Measurements from ENCODE around the gene SEMA4A.
"Not testable (repeated sequence)": the region's sequence is repeated elsewhere in the genome, so short reads cannot be mapped to it uniquely, and the experiment has no call there.

The SEMA4A gene

DNA sequence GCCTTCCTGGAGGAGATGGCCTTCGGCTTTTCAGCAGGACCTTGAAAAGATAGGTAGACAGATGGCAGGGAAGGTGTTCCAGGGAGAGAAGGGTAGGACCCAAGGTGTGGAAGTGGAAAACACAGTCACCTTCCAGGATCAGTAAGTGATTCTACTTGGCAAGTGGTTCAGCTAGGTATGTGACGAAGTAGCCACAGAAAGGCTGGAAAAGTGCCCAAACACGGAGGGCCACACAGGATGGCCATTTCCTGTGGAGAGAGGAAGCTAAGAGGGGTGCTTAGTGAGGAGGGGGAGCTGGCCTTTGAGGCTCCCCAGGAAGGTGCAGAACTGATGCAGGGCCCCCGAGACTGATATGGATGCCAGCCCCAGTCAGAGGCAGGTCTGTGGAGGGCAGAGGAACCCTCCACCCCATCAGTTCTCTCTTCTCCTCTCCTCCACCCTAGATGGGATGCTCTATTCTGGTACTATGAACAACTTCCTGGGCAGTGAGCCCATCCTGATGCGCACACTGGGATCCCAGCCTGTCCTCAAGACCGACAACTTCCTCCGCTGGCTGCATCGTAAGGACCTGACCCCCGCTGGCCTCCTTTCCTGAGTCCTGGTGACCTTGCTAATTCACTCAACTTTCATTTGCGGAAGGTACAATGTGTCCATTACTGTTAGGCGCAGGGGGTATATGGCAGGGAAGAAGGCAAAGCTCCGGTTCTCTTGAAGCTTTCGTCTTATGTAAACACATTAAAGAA, 6.8 kb downstream of the SEMA4A start:
- DNase-seq (ENCODE audit: low read depth in 2 of 2), result no peak

DNA sequence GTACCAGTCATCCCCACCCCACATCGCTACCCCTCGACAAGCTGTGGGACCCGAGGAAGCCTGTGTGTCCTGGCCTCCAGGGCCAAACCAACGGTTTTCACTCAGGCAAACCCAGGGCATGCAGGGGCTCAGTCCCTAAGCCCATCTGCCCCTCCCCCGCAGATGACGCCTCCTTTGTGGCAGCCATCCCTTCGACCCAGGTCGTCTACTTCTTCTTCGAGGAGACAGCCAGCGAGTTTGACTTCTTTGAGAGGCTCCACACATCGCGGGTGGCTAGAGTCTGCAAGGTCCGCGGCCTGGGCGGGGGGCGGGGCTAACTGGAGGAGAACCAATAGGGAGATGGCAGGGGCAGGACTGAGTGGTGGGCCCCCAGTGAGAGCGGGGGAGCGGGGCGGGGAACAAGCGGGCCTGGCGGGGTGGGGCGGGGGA, 7.4 kb downstream of the SEMA4A start:
- peak; percentile 56 to 78 for DNase-seq (ENCODE audit: low read depth in 2 of 2)

DNA sequence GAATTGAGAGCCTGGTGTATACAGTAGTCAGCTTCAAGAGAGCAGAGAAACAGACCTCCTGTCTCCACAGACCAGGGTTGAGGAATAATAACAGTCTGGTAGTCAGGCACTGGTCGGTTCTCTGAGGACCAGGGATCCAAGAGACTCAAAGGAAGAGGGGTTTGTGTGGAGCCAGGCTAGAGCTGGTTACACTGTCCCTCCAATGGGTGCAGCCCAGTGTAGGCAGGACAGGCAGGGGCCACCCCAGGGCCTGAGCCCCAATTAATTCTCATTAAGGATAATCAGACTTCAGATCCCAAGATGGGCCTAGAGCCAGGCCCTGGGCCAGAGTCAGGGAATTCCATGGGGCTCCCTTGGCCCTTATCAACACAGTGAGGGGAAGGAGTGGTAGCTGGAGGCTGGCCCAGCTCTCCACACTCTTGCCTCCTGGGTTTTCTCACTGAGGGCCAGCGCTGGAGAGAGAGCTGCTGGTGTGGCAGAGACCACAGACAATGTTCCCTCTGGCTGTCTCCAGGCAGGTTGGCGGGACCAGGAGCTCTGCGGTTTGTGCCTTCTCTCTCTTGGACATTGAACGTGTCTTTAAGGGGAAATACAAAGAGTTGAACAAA, 9.1 kb downstream of the SEMA4A start:
- no peak for DNase-seq (ENCODE audit: low read depth in 2 of 2)

DNA sequence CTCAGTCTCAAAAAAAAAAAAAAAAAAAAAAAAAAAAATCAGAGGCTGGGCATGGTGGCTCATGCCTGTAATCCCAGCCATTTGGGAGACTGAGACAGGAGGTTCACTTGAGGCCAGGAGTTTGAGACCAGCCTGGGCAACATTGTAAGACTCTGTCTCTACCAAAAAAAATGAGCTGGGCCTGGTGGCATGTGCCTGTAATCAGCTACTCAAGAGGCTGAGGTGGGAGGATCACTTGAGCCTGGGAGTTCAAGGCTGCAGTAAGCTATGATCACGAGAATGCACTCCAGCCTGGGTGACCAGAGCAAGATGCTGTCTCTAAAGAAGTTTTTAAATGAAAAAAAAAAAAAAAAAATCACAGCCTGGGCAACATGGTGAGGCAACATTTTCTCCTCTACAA, 10.3 kb downstream of the SEMA4A start:
- DNase-seq (ENCODE audit: low read depth in 2 of 2), result no peak

DNA sequence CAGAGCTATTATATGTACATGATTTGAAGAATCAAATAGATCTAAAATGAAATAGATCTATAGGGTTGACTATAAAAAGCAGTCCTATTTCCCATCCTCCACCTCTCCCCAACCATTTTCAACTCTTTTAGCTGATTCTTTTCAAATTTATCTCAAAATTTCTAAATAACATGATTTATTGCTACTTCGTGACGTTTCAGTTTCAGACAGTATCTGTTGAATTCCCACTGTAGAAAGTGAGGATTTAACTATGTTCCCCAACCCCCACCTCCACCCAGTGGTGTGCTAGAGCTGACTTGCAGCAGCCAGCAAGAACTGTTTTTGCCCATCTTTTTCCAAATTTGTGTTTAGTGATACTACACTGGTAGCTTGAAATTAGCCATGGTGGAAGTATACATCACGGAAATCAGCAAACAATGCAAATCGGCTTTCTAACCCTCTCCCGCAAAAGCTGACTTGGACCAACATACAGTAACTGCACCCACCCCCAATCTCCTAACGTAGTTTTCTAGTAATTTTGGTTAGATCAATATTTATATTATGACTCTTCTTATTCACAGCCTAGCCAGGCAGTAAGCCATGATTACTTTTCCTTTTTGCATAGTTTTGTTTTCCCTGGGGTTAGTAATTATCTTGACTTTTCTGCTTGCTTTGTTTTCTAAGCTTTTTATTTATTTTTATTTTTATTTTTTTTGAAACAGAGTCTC, 10.9 kb downstream of the SEMA4A start:
- DNase-seq (ENCODE audit: low read depth in 2 of 2), result no peak

DNA sequence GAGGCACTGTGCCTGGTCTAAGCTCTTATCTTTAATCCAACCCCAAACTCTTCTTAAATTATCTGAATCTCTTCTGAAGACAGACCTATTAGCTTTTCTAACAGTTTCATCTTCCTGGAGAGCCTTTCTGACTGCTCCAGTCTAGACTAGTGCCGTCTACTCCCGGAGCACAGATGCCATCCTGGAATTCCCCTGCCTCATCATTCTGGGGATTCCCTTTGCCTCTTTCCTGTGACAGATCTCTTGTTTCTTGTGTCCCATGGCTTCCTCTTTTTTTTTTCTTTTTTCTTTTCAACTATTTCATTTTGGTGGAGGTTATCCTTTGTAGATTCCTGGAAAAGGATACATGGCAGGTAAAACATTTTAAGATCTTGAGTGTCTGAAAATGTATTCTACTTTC, 11.7 kb downstream of the SEMA4A start:
- no peak for DNase-seq (ENCODE audit: low read depth in 2 of 2)

DNA sequence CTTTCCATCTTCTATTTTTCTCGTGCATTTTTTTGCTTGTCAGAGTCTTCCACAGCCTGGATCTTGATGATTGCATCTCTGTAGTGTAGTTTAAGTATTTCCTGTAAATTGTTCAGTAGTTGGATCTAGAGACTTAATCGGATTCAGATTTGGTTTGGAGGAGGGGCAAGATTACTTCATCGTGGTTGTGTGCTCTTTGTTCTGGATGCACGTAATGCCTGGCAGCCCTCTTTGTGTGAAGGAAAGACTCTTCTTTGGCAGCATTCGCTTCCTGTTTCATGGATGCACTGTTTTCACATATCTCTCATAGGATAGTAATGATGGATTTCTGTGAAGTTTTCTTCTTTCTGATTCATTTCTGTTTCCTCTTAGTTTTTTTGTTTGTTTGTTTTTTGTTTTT, 14.2 kb downstream of the SEMA4A start:
- no peak for DNase-seq (ENCODE audit: low read depth in 2 of 2)

DNA sequence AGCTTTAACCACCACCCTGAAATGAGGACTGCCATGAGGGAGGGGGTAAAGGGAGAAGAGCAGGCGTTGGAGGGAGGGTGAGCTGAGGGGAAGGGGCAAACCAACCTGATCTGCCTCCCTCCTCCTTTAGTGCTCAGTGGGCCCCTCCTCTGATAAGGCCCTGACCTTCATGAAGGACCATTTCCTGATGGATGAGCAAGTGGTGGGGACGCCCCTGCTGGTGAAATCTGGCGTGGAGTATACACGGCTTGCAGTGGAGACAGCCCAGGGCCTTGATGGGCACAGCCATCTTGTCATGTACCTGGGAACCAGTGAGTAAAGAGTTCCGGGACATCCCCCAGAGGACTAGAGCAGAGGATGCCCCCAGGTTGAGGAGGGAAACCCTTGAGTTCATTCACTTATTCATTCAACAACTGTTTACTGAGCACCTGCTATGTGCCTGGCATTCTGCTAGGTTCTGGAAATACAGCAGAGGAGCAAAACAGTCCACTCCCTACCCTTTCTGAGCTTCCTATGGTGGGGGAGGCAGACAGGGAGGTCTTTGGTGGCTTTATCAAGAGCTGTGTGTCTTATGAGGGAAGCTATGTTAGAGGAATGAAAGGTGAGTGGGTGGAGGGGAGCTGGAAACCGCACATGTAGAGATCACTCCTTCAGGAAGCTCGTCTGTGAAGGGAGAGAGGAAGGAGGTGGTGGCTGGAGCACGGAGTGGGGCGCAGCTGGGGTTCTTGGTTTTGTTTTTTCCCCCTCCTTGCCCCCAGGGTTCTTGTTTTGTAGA, 19.5 kb downstream of the SEMA4A start:
- no peak for DNase-seq (ENCODE audit: low read depth in 2 of 2)

DNA sequence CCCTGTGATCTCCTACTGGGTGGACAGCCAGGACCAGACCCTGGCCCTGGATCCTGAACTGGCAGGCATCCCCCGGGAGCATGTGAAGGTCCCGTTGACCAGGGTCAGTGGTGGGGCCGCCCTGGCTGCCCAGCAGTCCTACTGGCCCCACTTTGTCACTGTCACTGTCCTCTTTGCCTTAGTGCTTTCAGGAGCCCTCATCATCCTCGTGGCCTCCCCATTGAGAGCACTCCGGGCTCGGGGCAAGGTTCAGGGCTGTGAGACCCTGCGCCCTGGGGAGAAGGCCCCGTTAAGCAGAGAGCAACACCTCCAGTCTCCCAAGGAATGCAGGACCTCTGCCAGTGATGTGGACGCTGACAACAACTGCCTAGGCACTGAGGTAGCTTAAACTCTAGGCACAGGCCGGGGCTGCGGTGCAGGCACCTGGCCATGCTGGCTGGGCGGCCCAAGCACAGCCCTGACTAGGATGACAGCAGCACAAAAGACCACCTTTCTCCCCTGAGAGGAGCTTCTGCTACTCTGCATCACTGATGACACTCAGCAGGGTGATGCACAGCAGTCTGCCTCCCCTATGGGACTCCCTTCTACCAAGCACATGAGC, 23.3 kb downstream of the SEMA4A start:
- DNase-seq (ENCODE audit: low read depth in 2 of 2), result no peak

DNA sequence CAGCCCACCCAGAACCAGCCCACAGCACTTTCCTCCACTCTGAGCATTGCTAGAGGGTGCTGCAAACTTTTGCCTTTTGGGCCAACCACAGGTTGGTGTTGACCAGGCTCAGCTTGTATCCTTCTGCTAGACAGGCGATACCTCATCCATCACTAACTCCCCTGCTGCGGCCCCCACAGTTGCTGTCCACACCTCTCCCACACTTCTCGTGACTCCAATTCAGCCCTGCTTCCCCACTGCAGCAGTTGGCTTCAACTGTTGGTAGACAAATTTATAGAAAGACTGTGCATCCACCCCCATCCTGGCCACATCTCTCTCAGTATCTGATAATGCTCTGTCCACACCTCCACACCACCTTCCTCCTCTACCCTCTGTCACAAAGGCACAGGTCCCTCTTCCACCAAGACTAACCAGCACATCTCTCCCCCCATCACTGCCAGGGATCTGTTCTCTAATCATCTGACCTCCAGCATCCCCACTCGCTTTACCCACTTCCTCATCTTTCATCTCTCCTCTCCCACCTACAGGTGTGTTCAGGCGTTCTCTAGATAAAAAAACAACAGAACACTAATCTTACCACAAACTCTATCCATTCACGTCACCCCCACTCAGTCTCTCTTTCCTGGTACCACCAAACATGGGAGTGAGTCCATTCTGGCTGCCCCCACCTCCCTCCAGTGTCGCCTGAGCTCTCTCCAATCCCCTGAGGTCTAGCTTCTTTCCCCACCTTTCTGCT, 24.7 kb downstream of the SEMA4A start:
- DNase-seq (ENCODE audit: low read depth in 2 of 2), result no peak

DNA sequence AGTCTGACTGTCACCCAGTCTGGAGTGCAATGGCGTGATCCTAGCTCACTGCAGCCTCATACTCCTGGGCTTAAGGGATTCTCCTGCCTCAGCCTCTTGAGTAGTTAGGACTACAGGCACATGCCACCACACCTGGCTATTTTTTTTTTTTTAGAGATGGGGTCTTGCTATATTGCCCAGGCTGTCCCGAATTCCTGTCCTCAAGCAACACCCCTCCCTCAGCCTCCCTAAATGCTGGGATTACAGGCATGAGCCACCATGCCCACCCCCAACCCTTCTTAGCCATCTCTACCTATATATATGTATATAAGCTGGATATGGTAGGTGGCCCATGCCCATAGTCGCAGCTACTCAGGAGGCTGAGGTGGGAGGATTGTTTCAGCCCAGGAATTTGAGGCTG, 27.1 kb downstream of the SEMA4A start:
- DNase-seq (ENCODE audit: low read depth in 2 of 2), result no peak

DNA sequence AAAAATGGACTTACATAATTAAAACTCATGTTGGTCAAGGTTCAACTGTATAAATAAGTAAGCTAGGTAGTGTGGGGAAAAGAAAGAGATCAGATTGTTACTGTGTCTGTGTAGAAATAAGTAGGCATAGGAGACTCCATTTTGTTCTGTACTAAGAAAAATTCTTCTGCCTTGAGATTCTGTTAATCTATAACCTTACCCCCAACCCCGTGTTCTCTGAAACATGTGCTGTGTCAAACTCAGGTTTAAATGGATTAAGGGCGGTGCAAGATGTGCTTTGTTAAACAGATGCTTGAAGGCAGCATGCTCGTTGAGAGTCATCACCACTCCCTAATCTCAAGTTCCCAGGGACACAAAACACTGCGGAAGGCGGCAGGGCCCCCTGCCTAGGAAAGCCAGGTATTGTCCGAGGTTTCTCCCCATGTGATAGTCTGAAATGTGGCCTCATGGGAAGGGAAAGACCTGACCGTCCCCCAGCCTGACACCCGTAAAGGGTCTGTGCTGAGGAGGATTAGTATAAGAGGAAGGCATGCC, 28.1 kb downstream of the SEMA4A start:
- not testable (repeated sequence) for DNase-seq (ENCODE audit: low read depth in 2 of 2)

DNA sequence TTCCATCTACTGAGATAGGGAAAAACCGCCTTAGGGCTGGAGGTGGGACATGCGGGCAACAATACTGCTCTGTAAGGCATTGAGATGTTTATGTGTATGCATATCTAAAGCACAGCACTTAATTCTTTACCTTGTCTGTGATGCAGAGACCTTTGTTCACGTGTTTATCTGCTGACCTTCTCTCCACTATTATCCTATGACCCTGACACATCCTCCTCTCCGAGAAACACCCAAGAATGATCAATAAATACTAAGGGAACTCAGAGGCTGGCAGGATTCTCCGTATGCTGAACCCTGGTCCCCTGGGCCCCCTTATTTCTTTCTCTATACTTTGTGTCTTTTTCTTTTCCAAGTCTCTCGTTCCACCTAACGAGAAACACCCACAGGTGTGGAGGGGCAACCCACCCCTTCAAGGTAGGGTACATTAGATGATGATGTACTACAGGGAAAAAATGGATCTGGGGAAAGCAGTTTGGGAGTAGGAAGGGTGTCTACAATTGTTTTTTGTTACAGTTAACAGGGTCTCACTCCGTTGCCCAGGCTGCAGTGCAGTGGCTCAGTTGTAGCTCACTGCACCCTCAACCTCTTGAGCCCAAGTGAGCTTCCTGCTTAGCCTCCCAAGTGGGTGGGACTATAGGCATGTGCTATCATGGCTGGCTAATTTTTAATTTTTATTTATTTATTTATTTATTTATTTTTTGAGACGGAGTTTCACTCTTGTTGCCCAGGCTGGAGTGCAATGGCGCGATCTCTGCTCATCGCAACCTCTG, 28.8 kb downstream of the SEMA4A start:
- not testable (repeated sequence) for DNase-seq (ENCODE audit: low read depth in 2 of 2)

DNA sequence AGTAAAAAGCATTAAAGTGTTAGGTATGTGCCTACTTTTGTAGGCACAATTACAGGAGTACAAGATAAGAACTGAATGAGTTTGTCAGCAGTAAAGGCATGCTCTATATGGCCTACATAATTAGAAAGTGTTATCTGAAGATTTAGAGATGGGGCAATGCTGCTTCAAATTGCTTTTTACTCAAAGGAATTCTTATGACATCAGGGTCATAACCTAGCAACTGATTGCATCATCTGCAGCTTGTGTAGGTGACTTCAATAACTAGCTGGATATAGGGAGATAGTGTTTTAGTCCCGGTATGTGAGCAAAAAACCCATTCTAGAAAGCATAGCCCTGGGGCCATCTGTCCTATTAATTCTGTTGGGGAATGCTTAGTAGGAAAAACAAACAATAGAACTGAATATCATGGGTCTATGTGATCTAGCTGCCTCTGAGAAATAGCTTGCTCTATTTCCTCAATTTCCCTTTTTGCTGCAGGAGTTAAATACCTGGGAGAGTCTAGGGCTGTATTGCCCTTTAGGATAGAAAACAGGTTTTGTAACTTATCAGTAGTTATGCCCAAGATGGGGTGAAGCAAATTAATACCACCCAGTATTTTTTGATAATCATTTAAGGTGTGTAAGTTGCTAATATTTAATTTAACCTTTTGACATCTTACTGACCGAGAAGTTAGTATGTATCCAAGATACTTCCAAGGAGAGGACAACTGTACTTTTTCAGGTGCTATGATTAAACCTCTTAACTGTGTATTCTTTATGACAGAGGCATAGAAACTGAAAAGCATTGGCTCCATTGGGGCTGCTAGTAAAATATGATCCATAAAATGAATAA, 33.2 kb downstream of the SEMA4A start:
- not testable (repeated sequence) for DNase-seq (ENCODE audit: low read depth in 2 of 2)

DNA sequence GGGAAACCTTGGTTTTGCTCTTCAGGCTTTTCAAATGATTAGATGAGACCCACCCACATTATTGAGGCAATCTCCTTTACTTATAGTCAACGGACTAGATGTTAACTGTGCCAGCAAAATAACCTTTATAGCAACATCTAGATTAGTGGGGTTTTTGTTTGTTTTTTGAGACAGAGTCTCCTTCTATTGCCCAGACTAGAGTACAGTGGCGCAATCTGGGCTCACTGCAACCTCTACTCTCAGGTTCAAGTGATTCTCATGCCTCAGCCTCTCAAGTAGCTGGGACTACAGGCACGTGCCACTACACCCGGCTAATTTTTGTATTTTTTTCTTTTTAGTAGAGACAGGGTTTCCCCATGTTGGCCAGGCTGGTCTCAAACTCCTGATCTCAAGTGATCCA, 36.9 kb downstream of the SEMA4A start:
- DNase-seq (ENCODE audit: low read depth in 2 of 2), result not testable (repeated sequence)

DNA sequence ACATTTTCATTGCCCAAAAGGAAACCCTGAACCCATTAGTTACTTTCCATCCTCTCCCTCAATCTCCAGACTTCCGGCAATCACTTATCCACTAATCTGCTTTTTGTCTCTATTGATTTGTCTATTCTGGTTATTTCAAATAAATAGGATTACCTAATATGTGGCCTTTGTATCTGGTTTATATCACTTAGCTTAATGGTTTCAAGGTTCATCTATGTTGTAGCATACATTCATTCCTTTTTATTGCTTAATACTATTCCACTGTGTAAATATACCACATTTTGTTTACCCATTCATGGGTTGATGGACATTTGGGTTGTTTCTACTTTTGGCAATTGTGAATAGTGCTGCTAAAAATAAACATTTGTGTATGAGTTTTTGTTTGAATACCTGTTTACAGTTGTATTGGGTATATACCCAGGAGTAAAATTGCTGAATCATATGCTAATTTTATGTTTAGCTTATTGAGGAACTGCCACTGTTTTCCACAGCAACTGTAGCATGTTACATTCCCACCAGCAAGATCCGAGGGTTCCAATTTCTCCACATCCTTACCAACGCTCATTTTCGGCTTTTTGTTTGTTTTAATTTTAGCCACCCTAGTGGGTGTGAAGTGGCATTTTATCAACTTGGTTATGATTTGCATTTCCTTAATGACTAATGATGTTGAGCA, 38.0 kb downstream of the SEMA4A start:
- no peak for DNase-seq (ENCODE audit: low read depth in 2 of 2)

DNA sequence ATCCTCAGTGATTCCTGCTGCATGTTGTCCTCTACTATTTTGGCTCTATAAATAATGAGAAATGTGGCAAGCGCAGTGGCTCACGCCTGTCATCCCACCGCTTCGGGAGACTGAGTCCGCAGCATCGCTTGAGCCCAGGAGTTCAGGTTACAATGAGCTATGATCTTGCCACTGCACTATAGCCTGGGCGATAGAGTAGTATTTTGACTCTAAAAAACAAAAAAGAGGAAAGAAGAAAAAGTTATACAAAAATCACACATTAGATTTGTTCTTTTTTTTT, 39.8 kb downstream of the SEMA4A start:
- DNase-seq (ENCODE audit: low read depth in 2 of 2), result no peak

DNA sequence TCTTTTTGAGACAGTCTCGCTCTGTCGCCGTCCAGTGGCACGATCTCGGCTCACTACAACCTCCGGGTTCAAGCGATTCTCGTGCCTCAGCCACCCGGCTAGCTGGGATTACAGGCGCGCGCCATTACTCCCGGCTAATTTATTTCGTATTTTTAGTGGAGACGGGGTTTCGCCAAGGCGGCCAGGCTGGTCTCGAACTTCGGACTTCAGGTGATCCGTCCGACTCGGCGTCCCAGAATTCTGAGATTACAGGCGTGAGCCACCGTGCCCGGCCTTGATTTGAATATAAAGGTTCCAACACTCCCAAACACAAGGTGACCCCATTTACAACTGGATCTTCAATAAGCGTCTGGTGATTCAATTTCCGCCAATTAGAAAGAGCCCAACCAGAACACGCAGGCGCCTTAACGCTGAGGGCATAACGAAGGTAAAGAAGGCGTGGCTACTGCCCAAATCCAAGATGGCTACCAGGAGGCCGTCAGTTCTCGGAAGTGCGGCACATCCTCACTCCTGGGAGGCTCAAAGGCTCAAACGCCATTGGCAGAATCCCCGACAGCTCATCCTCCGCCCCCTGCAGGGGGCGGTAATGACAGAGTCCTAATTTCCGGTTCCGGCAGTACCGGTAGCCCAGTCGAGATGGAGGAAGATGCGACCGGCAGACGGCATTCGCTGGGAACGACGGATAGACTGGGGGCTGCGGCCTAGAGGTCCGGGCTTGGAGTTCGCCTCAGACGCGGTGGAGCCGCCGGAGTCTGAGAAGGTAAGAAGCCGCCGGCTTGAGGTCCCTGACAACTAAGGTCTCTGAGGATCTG, 40.3 kb downstream of the SEMA4A start, which contains the start of gene SLC25A44:
Gene SLC25A44, plus strand, starts transcription at position 617 of the 812 bp plus-strand sequence. CDS start 5,744 bp downstream, outside the sequence.
- peak; percentile 90 to 94 for DNase-seq (ENCODE audit: low read depth in 2 of 2)
